Sigmoid colon (tissue), 4 donors: ENCODE measurements around the gene PLCB1.

Source experiments
- CTCF ChIP-seq, 4 experiments: fragments of 450-650 bp in 3 of 4; fragments of 200-600 bp in 1 of 4; IDR thresholded peaks; one replicate each; pipeline ENCODE4 v1.5.1; 2016 to 2019; ENCODE audit warnings: antibody characterized with exemption in 4 of 4, mild to moderate bottlenecking in 3 of 4, moderate library complexity in 2 of 4
- POLR2A ChIP-seq, 2 donors: fragments of 450-650 bp; IDR thresholded peaks; one replicate each; pipeline ENCODE4 v1.6.1; 2016; ENCODE audit warnings: antibody characterized with exemption in 2 of 2, mild to moderate bottlenecking in 2 of 2, moderate library complexity in 2 of 2
- POLR2AphosphoS5 ChIP-seq, 4 donors: sonication (generic); formaldehyde crosslinking; IDR thresholded peaks; one replicate each; pipeline ENCODE4 v1.6.1; 2017; ENCODE audit warnings: antibody characterized with exemption in 4 of 4

DNA sequence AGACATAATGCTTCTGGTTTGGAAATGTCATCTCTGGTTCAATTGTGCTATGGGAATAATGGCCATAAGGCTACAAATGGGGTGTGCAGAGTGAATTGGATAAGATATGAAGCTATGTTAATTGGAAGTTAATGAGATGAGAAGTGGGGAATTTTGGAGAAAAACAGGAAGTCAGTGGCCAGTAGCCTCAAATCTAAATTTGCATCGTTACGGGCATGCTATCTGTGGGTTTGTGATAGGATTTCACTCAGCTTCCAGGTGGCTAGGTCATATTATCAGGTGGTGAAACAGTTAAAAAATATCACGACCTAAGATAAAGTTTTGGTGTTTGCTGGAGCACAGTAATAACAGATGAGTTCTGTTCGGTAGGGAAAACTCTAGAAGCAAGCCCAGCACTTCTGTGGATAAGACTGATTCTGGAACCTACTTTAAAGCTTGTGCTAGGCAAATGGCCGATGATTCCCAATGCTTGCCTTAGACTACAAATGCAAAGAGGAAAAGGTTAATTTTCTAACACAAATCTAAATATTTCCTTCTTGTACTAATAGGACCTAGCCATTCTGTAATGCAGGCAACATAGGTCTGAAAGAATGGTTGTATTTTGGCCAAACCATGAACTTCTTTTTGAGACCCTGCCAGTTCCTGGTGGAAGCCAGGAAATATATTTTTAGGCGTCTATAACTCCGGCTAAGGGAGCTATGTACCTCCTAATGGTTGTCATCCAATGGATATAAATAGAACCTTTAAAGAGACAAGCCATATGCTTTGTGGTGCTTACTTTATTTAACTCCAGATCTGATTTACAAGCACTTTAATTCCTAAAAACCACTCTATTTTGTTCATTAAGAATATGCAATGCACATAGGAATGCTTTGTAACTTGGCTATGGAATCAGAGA is 111.0 kb downstream of the PLCB1 start:
- TF ChIP-seq CTCF (IDR thresholded peaks at IDR 0.05) = no peak
- no peak for TF ChIP-seq POLR2A (IDR thresholded peaks at IDR 0.05)
- no peak for TF ChIP-seq POLR2AphosphoS5 (IDR thresholded peaks at IDR 0.05)
